GM13976 (cell line): ENCODE results near the gene LSR.

ENCODE experiments used
- DNase-seq: peaks from one replicate; pipeline ENCODE4 v3.0.0; 2012; ENCODE audit warnings: low spot score
- CTCF ChIP-seq: IDR thresholded peaks from 2 replicates; pipeline ENCODE4 v1.5.1; 2012; ENCODE audit warnings: borderline replicate concordance, mild to moderate bottlenecking; ENCODE audit not compliant: insufficient read depth; ENCODE audit errors: extremely low read depth, missing control alignments, control extremely low read depth
- in situ Hi-C: fragments of 300-500 bp; cut with MboI; formaldehyde crosslinking; loops from one replicate; pipeline ENCODE4 v1.12.0; 2022; ENCODE audit warnings: low sequenced_read_pairs, mixed read lengths, inconsistent platforms; ENCODE audit not compliant: unreplicated experiment

Gene LSR

GRCh38 chr19:35316560-35316959, 67.8 kb downstream of the LSR start:
- in situ Hi-C loops = no loop called here
- DNase-seq = no peak
- no peak for TF ChIP-seq CTCF
